Measurements from ENCODE around the gene SPAG17.
"Not testable (repeated sequence)": the region's sequence is repeated elsewhere in the genome, so short reads cannot be mapped to it uniquely, and the experiment has no call there.

SPAG17 gene

GRCh38 chr1:117964290-117965038, 220.6 kb downstream of the SPAG17 start:
- no peak for DNase-seq

- DNase-seq: no peak
These were observed 225.7 kb downstream of the SPAG17 start for GRCh38 chr1:117959364-117959763.

GRCh38 chr1:117952386-117952785, 232.6 kb downstream of the SPAG17 start:
- no peak for DNase-seq

GRCh38 chr1:117942293-117942692, 242.7 kb downstream of the SPAG17 start:
- no peak for DNase-seq

- no peak for DNase-seq
These were observed 251.3 kb downstream of the SPAG17 start for GRCh38 chr1:117933769-117934168.

- DNase-seq: no peak
These were observed 252.5 kb downstream of the SPAG17 start for GRCh38 chr1:117932576-117932975.

- no peak for DNase-seq
These were observed 254.5 kb downstream of the SPAG17 start for GRCh38 chr1:117930484-117930883.

GRCh38 chr1:117930173-117930447, 254.9 kb downstream of the SPAG17 start:
- no peak for DNase-seq

- peak; percentile 88 for DNase-seq
These were observed 255.5 kb downstream of the SPAG17 start, which contains the start of the genes GDAP2 and WDR3 for GRCh38 chr1:117929343-117930172. TSS of gene GDAP2 (minus strand) at chr1:117929621. CDS start at chr1:117920357, 9,264 bp downstream. TSS of gene WDR3 (plus strand) at chr1:117929739. CDS start at chr1:117933320, 3,581 bp downstream.

- DNase-seq: no peak
These were observed 256.1 kb downstream of the SPAG17 start for GRCh38 chr1:117928881-117929342.

GRCh38 chr1:117925981-117926380, 259.0 kb downstream of the SPAG17 start:
- DNase-seq: no peak

- not testable (repeated sequence) for DNase-seq
These were observed 262.3 kb downstream of the SPAG17 start for GRCh38 chr1:117922717-117923116.

- DNase-seq: no peak
These were observed 263.0 kb downstream of the SPAG17 start for GRCh38 chr1:117921991-117922390.

GRCh38 chr1:117919376-117919775, 265.7 kb downstream of the SPAG17 start:
- no peak for DNase-seq

- no peak for DNase-seq
These were observed 274.0 kb downstream of the SPAG17 start for GRCh38 chr1:117911051-117911450.

- no peak for DNase-seq
These were observed 280.0 kb downstream of the SPAG17 start for GRCh38 chr1:117905019-117905418.

- no peak for DNase-seq
These were observed 280.5 kb downstream of the SPAG17 start for GRCh38 chr1:117904485-117904884.
